ENCODE results near the gene GMFB. TPM values are rescaled to one million over a fixed set of nuclear protein-coding genes. Genes with fewer than 3 reads are reported as not detected.
A peak's percentile ranks its signal among the peaks of the same experiment; 100 is the strongest.

The GMFB gene
- total RNA-seq, 2 donors from 2014 or later: 86.2 to 96.5 TPM

- H3K4me1 ChIP-seq (ENCODE audit: control insufficient read depth, insufficient read depth, low read length): peaks cover 10% of the 10 kb centered on the region
- peaks cover 34% of the 10 kb centered on the region for H3K36me3 ChIP-seq (ENCODE audit: control insufficient read depth, insufficient read depth, low read length)
- WGBS, 2 experiments (ENCODE audit: insufficient coverage in 1 of 2, insufficient read length in 1 of 2): 65 to 87% methylated on average over 3 to 4 of the region's 4 CpGs
- Mint-ChIP-seq H3K27me3 (ENCODE audit: insufficient read depth) (peaks cover 2% of the 10 kb centered on the region), H3K4me1 (peaks cover 46% of the 10 kb centered on the region), H3K27ac (peak overlapping the region; percentile 71), H3K36me3 (ENCODE audit: low read depth) (peaks cover 39% of the 10 kb centered on the region), H3K4me3 (peak overlapping the region; percentile 8), H3K9me3 (peaks cover 9% of the 10 kb centered on the region)
- no peaks in the 10 kb centered on the region for H3K27me3 ChIP-seq (ENCODE audit: control insufficient read depth, insufficient read depth, low read length, poor library complexity, severe bottlenecking)
- H3K4me3 ChIP-seq (ENCODE audit: low read length): peak overlapping the region; percentile 41
- H3K9me3 ChIP-seq (ENCODE audit: control insufficient read depth, low read length): peaks cover 11% of the 10 kb centered on the region
- DNase-seq: peak; percentile 66
- no peak overlapping the region for H3K27ac ChIP-seq (ENCODE audit: low read depth, low read length)
- no peak for TF ChIP-seq CTCF (conservative IDR thresholded peaks at IDR 0.05)
- H3K9ac ChIP-seq (ENCODE audit: extremely low read depth, low read length, poor library complexity, severe bottlenecking): no peak overlapping the region
Measured at GRCh38 chr14:54472315-54472714, 16.5 kb downstream of the GMFB start.

- H3K27me3 ChIP-seq (ENCODE audit: control insufficient read depth, insufficient read depth, low read length, poor library complexity, severe bottlenecking): no peaks in the 10 kb centered on the region
- Mint-ChIP-seq H3K9me3 (peaks cover 15% of the 10 kb centered on the region), H3K27me3 (ENCODE audit: insufficient read depth) (peaks cover 2% of the 10 kb centered on the region), H3K4me3 (no peak overlapping the region), H3K4me1 (peaks cover 46% of the 10 kb centered on the region), H3K27ac (no peak overlapping the region), H3K36me3 (ENCODE audit: low read depth) (peaks cover 36% of the 10 kb centered on the region)
- no peak overlapping the region for H3K9ac ChIP-seq (ENCODE audit: extremely low read depth, low read length, poor library complexity, severe bottlenecking)
- H3K36me3 ChIP-seq (ENCODE audit: control insufficient read depth, insufficient read depth, low read length): peaks cover 28% of the 10 kb centered on the region
- H3K4me1 ChIP-seq (ENCODE audit: control insufficient read depth, insufficient read depth, low read length): peaks cover 10% of the 10 kb centered on the region
- peaks cover 17% of the 10 kb centered on the region for H3K9me3 ChIP-seq (ENCODE audit: control insufficient read depth, low read length)
- 93 to 94% methylated on average over 4 of the region's 4 CpGs for WGBS, 2 experiments (ENCODE audit: insufficient coverage in 1 of 2, insufficient read length in 1 of 2)
- TF ChIP-seq CTCF (conservative IDR thresholded peaks at IDR 0.05): no peak
- H3K27ac ChIP-seq (ENCODE audit: low read depth, low read length): no peak overlapping the region
- H3K4me3 ChIP-seq (ENCODE audit: low read length): peak overlapping the region; percentile 41
- DNase-seq: no peak
Measured at GRCh38 chr14:54471641-54472040, 17.1 kb downstream of the GMFB start.

GRCh38 chr14:54470701-54471100 lies 18.1 kb downstream of the GMFB start:
- Mint-ChIP-seq H3K4me3 (peak overlapping the region; percentile 2), H3K27me3 (ENCODE audit: insufficient read depth) (peaks cover 2% of the 10 kb centered on the region), H3K4me1 (peaks cover 46% of the 10 kb centered on the region), H3K36me3 (ENCODE audit: low read depth) (peaks cover 29% of the 10 kb centered on the region), H3K27ac (no peak overlapping the region), H3K9me3 (peaks cover 16% of the 10 kb centered on the region)
- no peak overlapping the region for H3K27ac ChIP-seq (ENCODE audit: low read depth, low read length)
- 90 to 91% methylated on average over 3 to 4 of the region's 4 CpGs for WGBS, 2 experiments (ENCODE audit: insufficient coverage in 1 of 2, insufficient read length in 1 of 2)
- H3K9me3 ChIP-seq (ENCODE audit: control insufficient read depth, low read length): peaks cover 19% of the 10 kb centered on the region
- H3K4me1 ChIP-seq (ENCODE audit: control insufficient read depth, insufficient read depth, low read length): peaks cover 10% of the 10 kb centered on the region
- no peak for TF ChIP-seq CTCF (conservative IDR thresholded peaks at IDR 0.05)
- DNase-seq: no peak
- H3K4me3 ChIP-seq (ENCODE audit: low read length): no peak overlapping the region
- no peaks in the 10 kb centered on the region for H3K27me3 ChIP-seq (ENCODE audit: control insufficient read depth, insufficient read depth, low read length, poor library complexity, severe bottlenecking)
- no peak overlapping the region for H3K9ac ChIP-seq (ENCODE audit: extremely low read depth, low read length, poor library complexity, severe bottlenecking)
- H3K36me3 ChIP-seq (ENCODE audit: control insufficient read depth, insufficient read depth, low read length): peaks cover 18% of the 10 kb centered on the region

Measured in endodermal cell (in vitro differentiated cells).